Measurements from ENCODE around the gene GFOD1. TPM values are rescaled to one million over a fixed set of nuclear protein-coding genes. Genes with fewer than 3 reads are reported as not detected.

The GFOD1 gene
- total RNA-seq, 1 experiment from 2014 or later, result 0.62 TPM

DNA sequence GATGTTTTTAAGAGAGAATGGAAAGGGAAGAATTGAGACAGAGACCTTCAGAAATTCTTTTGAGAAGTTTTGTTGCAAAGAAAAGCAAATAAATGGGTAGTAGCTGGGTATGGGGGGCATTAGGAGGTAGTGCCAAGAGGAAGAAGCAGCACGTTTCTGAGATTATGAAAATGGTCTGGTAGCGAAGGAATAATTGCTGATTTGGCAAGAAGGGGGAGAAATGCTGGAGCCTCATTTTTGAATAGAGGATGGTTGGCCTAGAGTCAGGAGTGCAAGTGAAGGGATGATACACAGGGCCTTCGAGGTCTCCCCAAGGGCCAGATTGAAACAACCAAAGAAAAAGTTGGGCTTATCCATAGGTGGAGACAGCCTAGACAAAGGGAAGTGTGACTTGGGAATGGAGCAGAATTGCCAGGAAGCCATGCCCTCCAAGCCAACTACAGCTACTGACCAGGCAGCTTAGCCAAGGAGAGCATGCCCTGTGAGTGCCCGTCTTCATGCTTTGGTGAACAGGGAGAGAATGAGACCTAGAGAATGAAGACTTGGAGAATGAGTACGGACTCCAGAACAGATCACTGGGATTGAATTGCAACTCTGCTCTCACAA is 144.9 kb downstream of the GFOD1 start:
- Histone ChIP-seq H3K27ac (ENCODE audit: low read length) (no peak overlapping the region), H3K9me3 (ENCODE audit: control insufficient read depth, insufficient read depth, low read depth, low read length) (no peaks in the 10 kb centered on the region), H3K27me3 (ENCODE audit: control insufficient read depth, insufficient read depth, low read length) (peaks cover 9% of the 10 kb centered on the region), H3K4me3 (ENCODE audit: low read depth in 2 of 2, low read length in 2 of 2) (no peak overlapping the region), H3K4me1 (ENCODE audit: control insufficient read depth, insufficient read depth, low read length) (no peaks in the 10 kb centered on the region), H3K36me3 (ENCODE audit: control insufficient read depth, insufficient read depth, low read length) (no peaks in the 10 kb centered on the region)
- intact Hi-C loops (cut with micrococcal nuclease; ENCODE audit: unreplicated experiment) (no loop called here), in situ Hi-C loops (cut with HindIII; ENCODE audit: low pct_unique_long_range_greater_than_20kb, low sequenced_read_pairs) (no loop called here)
- DNase-seq (ENCODE audit: low read depth, low spot score) (no peak), ATAC-seq (no peak)
- ChIA-PET POLR2A (no interaction called here), CTCF (no interaction called here)
- TF ChIP-seq SIN3A (IDR thresholded peaks at IDR 0.05; ENCODE audit: borderline replicate concordance, insufficient read depth, low read depth, low read length) (no peak), TCF7L2 (IDR thresholded peaks at IDR 0.05; ENCODE audit: low read depth, low read length) (no peak), POLR2AphosphoS5 (IDR thresholded peaks at IDR 0.05; ENCODE audit: low read depth, low read length) (no peak)
- no TSS peak for BruUV-seq (replicated peaks)

DNA sequence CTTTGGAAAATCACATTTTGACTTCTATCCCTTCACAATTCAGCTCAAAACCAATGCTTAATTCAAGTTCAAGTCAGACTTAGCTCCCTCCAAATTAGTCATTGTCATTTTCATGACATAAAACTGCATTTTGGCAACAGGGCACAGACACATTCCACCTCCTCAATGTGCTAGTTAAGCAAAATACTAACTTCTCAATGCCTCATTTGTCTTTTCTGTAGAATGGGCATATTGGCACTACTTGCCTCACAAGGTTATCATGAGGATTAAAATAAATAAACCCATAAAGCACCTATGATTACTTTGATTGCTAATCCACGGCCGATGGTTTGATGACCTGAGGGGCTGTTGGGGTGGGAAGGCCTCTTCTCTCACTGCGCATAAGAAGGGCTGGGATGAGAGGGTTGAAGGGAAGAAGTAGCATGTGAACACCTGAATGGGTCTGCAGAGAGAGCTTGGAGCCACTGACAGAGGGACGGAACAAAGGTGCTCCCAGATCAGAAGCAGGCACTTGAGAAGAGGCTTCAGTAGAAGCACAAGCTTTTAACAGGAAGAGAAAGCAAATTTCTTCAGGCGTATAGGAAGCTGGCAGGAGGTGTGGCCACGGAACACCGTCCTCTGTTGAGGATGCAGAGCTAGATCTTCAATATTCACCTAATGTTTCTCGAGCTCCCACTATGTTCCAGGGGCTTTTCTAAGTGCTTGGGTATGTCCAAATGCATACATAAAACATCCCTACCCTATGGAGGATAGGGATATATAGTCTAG is 147.4 kb downstream of the GFOD1 start:
- DNase-seq (ENCODE audit: low read depth, low spot score), result no peak
- no peak overlapping the region for H3K27ac ChIP-seq (ENCODE audit: low read length)
- in situ Hi-C loops (cut with HindIII; ENCODE audit: low pct_unique_long_range_greater_than_20kb, low sequenced_read_pairs), result no loop called here
- POLR2A ChIA-PET, result no interaction called here
- CTCF ChIA-PET, result no interaction called here
- no peaks in the 10 kb centered on the region for H3K4me1 ChIP-seq (ENCODE audit: control insufficient read depth, insufficient read depth, low read length)
- no peak overlapping the region for H3K4me3 ChIP-seq (ENCODE audit: low read depth in 2 of 2, low read length in 2 of 2)
- no TSS peak for BruUV-seq (replicated peaks)
- no peaks in the 10 kb centered on the region for H3K9me3 ChIP-seq (ENCODE audit: control insufficient read depth, insufficient read depth, low read depth, low read length)
- no peak for ATAC-seq
- TF ChIP-seq POLR2AphosphoS5 (IDR thresholded peaks at IDR 0.05; ENCODE audit: low read depth, low read length) (no peak), TCF7L2 (IDR thresholded peaks at IDR 0.05; ENCODE audit: low read depth, low read length) (no peak), SIN3A (IDR thresholded peaks at IDR 0.05; ENCODE audit: borderline replicate concordance, insufficient read depth, low read depth, low read length) (no peak)
- TF ChIP-seq, protein P1, sequence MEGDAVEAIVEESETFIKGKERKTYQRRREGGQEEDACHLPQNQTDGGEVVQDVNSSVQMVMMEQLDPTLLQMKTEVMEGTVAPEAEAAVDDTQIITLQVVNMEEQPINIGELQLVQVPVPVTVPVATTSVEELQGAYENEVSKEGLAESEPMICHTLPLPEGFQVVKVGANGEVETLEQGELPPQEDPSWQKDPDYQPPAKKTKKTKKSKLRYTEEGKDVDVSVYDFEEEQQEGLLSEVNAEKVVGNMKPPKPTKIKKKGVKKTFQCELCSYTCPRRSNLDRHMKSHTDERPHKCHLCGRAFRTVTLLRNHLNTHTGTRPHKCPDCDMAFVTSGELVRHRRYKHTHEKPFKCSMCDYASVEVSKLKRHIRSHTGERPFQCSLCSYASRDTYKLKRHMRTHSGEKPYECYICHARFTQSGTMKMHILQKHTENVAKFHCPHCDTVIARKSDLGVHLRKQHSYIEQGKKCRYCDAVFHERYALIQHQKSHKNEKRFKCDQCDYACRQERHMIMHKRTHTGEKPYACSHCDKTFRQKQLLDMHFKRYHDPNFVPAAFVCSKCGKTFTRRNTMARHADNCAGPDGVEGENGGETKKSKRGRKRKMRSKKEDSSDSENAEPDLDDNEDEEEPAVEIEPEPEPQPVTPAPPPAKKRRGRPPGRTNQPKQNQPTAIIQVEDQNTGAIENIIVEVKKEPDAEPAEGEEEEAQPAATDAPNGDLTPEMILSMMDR (IDR thresholded peaks at IDR 0.05), result no peak
- TF ChIP-seq, protein P2, sequence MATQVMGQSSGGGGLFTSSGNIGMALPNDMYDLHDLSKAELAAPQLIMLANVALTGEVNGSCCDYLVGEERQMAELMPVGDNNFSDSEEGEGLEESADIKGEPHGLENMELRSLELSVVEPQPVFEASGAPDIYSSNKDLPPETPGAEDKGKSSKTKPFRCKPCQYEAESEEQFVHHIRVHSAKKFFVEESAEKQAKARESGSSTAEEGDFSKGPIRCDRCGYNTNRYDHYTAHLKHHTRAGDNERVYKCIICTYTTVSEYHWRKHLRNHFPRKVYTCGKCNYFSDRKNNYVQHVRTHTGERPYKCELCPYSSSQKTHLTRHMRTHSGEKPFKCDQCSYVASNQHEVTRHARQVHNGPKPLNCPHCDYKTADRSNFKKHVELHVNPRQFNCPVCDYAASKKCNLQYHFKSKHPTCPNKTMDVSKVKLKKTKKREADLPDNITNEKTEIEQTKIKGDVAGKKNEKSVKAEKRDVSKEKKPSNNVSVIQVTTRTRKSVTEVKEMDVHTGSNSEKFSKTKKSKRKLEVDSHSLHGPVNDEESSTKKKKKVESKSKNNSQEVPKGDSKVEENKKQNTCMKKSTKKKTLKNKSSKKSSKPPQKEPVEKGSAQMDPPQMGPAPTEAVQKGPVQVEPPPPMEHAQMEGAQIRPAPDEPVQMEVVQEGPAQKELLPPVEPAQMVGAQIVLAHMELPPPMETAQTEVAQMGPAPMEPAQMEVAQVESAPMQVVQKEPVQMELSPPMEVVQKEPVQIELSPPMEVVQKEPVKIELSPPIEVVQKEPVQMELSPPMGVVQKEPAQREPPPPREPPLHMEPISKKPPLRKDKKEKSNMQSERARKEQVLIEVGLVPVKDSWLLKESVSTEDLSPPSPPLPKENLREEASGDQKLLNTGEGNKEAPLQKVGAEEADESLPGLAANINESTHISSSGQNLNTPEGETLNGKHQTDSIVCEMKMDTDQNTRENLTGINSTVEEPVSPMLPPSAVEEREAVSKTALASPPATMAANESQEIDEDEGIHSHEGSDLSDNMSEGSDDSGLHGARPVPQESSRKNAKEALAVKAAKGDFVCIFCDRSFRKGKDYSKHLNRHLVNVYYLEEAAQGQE (IDR thresholded peaks at IDR 0.05; ENCODE audit: insufficient read depth in 1 of 2, low read depth in 2 of 2, low read length in 1 of 2), result no peak
- intact Hi-C loops (cut with micrococcal nuclease; ENCODE audit: unreplicated experiment), result loop anchor here (5.0 to 10.0 kb wide), 3 partner anchors 197 to 425 kb away; partner anchors contain the start of gene SIRT5
- H3K27me3 ChIP-seq (ENCODE audit: control insufficient read depth, insufficient read depth, low read length), result peaks cover 4% of the 10 kb centered on the region; the same call in 1 of the 2 replicates
- H3K36me3 ChIP-seq (ENCODE audit: control insufficient read depth, insufficient read depth, low read length), result no peaks in the 10 kb centered on the region

All from Panc1 (cell line).